Measurements from ENCODE around the gene BLM. TPM values are rescaled to one million over a fixed set of nuclear protein-coding genes. Genes with fewer than 3 reads are reported as not detected.
A peak's percentile ranks its signal among the peaks of the same experiment; 100 is the strongest.

The BLM gene
- total RNA-seq, 1 donor from 2014 or later: 3.7 TPM

GRCh38 chr15:90813796-90814190 is 96.6 kb downstream of the BLM start:
- no peaks in the 10 kb centered on the region for H3K9me3 Mint-ChIP-seq (ENCODE audit: unreplicated experiment)
- H3K4me1 Mint-ChIP-seq (ENCODE audit: low read depth, unreplicated experiment): peaks cover 7% of the 10 kb centered on the region
- Histone ChIP-seq H3K9ac (ENCODE audit: low read length) (no peak overlapping the region), H4K20me1 (ENCODE audit: insufficient read depth, low read length) (no peaks in the 10 kb centered on the region), H2AFZ (ENCODE audit: low read depth, low read length) (peak overlapping the region; percentile 1), H3K79me2 (ENCODE audit: insufficient read depth, low read length) (no peaks in the 10 kb centered on the region), H3K9me3 (ENCODE audit: insufficient read depth, low read depth, low read length) (no peaks in the 10 kb centered on the region), H3K4me3 (ENCODE audit: insufficient read depth, low read depth, low read length) (no peak overlapping the region), H3K27ac (ENCODE audit: low read depth, low read length) (no peak overlapping the region), H3K36me3 (ENCODE audit: insufficient read depth, low read length) (peaks cover 3% of the 10 kb centered on the region), H3K4me2 (ENCODE audit: low read length) (no peak overlapping the region), H3K27me3 (ENCODE audit: insufficient read depth, low read length) (no peaks in the 10 kb centered on the region), H3K4me1 (ENCODE audit: insufficient read depth, low read length) (no peaks in the 10 kb centered on the region)
- H3K27me3 Mint-ChIP-seq (ENCODE audit: low read depth, unreplicated experiment): peaks cover 9% of the 10 kb centered on the region
- DNase-seq (ENCODE audit: low read depth) (no peak), FAIRE-seq (no peak)
- H3K27ac Mint-ChIP-seq (ENCODE audit: unreplicated experiment): no peak overlapping the region
- no peak for TF ChIP-seq EZH2 (IDR thresholded peaks at IDR 0.05; ENCODE audit: insufficient read depth, low read length)
- TF ChIP-seq CTCF (IDR thresholded peaks at IDR 0.05; ENCODE audit: insufficient read depth, low read depth, low read length): no peak
- H3K4me3 Mint-ChIP-seq (ENCODE audit: unreplicated experiment): no peak overlapping the region
- H3K36me3 Mint-ChIP-seq (ENCODE audit: low read depth, unreplicated experiment): no peaks in the 10 kb centered on the region

GRCh38 chr15:90814191-90814821 is 97.2 kb downstream of the BLM start:
- peak overlapping the region; percentile 1 for H2AFZ ChIP-seq (ENCODE audit: low read depth, low read length)
- H3K9me3 Mint-ChIP-seq (ENCODE audit: unreplicated experiment): no peaks in the 10 kb centered on the region
- no peaks in the 10 kb centered on the region for H3K36me3 Mint-ChIP-seq (ENCODE audit: low read depth, unreplicated experiment)

More at GRCh38 chr15:90814191-90814821, 97.2 kb downstream of the BLM start:
- Mint-ChIP-seq H3K27ac (ENCODE audit: unreplicated experiment) (no peak overlapping the region), H3K4me3 (ENCODE audit: unreplicated experiment) (no peak overlapping the region), H3K4me1 (ENCODE audit: low read depth, unreplicated experiment) (peaks cover 7% of the 10 kb centered on the region), H3K27me3 (ENCODE audit: low read depth, unreplicated experiment) (peaks cover 11% of the 10 kb centered on the region)
- Histone ChIP-seq H3K27ac (ENCODE audit: low read depth, low read length) (no peak overlapping the region), H3K9ac (ENCODE audit: low read length) (no peak overlapping the region), H3K27me3 (ENCODE audit: insufficient read depth, low read length) (no peaks in the 10 kb centered on the region), H4K20me1 (ENCODE audit: insufficient read depth, low read length) (no peaks in the 10 kb centered on the region), H3K4me3 (ENCODE audit: insufficient read depth, low read depth, low read length) (no peak overlapping the region), H3K4me2 (ENCODE audit: low read length) (no peak overlapping the region), H3K79me2 (ENCODE audit: insufficient read depth, low read length) (no peaks in the 10 kb centered on the region), H3K9me3 (ENCODE audit: insufficient read depth, low read depth, low read length) (no peaks in the 10 kb centered on the region), H3K36me3 (ENCODE audit: insufficient read depth, low read length) (peaks cover 3% of the 10 kb centered on the region), H3K4me1 (ENCODE audit: insufficient read depth, low read length) (no peaks in the 10 kb centered on the region)
- peak; percentile 42 for DNase-seq (ENCODE audit: low read depth)
- no peak for FAIRE-seq
- TF ChIP-seq CTCF (IDR thresholded peaks at IDR 0.05; ENCODE audit: insufficient read depth, low read depth, low read length) (no peak), EZH2 (IDR thresholded peaks at IDR 0.05; ENCODE audit: insufficient read depth, low read length) (no peak)

All from astrocyte (in vitro differentiated cells and primary cell).